Right kidney (tissue), 1 donor: Measurements from ENCODE around the gene GJA8.
"Not testable (repeated sequence)": the region's sequence is repeated elsewhere in the genome, so short reads cannot be mapped to it uniquely, and the experiment has no call there.

ENCODE experiments used
- DNase-seq: peaks from one replicate; pipeline ENCODE4 v3.0.0-alpha.2; 2016

The GJA8 gene

DNA sequence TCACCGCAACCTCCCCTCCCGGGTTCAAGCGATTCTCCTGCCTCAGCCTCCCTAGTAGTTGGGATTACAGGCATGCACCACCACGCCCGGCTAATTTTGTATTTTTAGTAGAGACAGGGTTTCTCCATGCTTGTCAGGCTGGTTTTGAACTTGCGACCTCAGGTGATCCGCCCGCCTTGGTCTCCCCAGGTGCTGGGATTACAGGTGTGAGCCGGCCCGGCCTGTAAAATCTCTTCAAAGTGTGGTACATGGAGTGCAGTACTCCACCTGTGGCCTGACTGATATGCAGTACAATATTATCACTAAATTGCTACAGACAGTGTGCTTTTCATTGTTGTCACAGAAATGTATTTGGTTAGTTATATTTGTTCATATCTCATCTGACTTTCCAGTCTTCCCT lies 25.1 kb downstream of the GJA8 start:
- not testable (repeated sequence) for DNase-seq

DNA sequence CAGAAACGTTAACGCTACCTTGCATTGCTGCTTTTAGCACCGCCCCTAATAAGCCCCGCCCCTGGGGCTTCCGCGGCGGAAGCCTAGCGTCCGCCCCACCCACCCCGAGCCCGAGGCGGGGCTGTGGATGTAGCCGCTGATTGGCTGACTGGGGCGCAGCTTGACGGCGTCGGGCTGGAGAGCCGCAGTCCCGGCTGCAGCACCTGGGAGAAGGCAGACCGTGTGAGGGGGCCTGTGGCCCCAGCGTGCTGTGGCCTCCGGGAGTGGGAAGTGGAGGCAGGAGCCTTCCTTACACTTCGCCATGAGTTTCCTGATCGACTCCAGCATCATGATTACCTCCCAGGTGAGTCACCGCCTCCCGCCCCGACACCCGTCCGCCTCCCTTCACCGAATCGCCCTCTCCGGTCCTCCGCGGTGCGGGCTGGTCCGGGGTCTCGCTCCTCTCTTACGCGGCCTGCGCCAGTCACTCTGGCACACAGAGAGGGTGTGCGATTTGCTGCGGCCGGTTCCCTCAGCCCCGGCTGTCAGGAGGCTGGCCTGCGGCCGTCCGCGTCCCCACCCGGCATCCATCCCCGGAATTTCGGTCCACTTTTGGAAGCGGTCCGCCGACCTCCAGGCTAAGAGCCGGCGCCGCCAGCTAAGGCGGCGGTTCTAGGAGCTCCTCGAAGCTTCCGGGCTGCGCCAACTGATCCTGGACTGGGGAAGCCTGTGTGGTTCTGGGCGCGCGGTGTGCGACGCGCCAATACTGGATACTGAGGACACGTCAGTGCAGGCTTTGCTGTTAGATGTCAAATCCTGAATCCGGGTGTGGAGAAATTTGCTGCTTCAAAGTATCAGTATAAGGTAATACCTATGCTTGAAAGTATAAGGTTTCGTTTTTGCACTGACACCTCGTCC lies 25.9 kb downstream of the GJA8 start, which contains the start of gene GPR89B:
GPR89B (plus strand) TSS at position 185 of the 897 bp plus-strand sequence; CDS start at position 302, 117 bp downstream.
- DNase-seq: peak; percentile 89

DNA sequence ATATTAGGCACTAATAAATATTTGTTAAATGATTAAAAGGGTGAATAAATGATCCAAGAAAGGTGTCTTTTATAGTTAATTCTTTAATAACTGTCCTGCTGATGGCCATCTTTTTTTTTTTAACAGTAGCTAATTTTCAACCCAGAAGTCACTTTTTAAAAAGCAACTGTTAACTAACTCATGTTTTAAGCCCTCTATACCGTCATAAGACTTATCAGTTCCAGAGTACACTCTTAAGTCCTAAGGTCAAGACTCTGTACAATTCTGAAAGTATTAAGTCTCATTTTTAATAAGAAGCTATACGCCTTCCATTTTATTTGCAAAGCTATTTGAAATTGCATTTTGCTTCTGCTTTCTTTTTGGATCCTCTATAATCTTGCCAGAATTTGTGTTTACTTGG lies 28.5 kb downstream of the GJA8 start:
- not testable (repeated sequence) for DNase-seq

DNA sequence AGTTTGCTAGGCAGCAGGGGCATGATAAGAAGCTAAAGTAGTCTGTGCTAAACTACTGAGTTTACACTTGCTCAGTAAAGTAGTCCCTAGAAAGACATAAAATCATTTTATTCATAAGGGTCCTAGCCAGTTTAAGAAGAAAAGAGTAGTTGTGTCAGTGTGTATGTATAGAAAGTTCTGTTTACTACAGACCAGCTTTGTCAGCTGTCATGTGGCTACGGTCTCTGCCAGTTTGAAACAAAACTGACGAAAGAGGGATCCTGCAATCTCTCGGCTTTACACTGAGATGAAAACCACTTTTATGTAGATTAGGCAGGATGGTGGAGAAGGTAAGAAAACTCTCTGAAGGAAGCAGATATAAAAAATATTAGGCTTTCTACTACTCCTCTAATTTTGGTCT lies 32.7 kb downstream of the GJA8 start:
- not testable (repeated sequence) for DNase-seq

DNA sequence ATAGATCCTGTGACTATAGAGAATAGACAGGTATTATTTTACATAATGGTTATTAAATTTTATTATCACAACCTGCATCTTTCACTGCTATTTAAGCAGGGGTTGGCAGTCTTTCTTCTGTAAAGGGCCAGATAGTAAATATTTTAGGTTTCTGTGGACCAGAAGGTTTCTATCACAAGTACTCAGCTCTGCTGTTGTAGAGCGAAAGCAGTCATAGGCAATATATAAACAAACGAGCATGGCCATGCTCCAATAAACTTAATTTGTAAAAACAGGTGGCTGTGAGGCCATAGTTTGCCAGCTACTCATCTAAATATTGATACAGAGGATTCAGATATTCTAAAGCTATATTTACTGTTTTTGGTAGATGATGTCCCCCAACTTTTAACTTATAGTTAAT lies 37.9 kb downstream of the GJA8 start:
- DNase-seq: not testable (repeated sequence)

DNA sequence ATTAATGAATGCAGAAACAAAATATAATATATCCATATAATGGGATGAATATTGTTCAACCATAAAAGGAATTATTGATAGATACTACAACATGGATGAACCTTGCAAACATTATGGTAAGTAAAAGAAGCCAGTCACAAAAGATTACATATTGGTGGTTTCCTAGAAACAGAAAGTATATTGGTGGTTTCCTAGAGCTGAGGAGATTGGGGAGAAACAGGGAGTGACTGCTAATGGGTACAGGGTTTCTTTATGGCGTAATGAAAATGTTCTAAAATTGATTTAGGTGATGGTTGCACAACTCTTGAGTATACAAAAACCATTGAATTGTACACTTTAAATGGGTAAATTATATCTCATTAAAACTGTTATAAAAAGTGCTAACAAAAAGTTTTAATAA lies 40.0 kb downstream of the GJA8 start:
- not testable (repeated sequence) for DNase-seq

DNA sequence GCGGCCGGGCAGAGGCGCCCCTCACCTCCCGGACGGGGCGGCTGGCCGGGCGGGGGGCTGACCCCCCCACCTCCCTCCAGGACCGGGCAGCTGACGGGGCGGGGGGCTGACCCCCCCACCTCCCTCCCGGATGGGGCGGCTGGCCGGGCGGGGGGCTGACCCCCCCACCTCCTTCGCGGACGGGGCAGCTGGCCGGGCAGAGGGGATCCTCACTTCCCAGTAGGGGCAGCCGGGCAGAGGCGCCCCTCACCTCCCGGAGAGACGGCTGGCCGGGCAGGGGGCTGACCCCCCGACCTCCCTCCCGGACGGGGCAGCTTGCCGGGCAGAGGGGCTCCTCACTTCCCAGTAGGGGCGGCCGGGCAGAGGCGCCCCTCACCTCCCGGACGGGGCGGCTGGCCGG lies 46.9 kb downstream of the GJA8 start:
- not testable (repeated sequence) for DNase-seq
